Peyer's patch (tissue), 4 donors: ENCODE data around the gene RCL1.

Source experiments
- CTCF ChIP-seq, 6 experiments: fragments of 450-650 bp in 4 of 6; fragments of 200-600 bp in 2 of 6; sonication (generic) in 1 of 6; IDR thresholded peaks; one replicate each; pipeline ENCODE4 v1.5.1; 2017 to 2019; ENCODE audit warnings: antibody characterized with exemption in 6 of 6, mild to moderate bottlenecking in 3 of 6, moderate library complexity in 1 of 6
- POLR2A ChIP-seq, 2 donors: fragments of 450-650 bp; IDR thresholded peaks; one replicate each; pipeline ENCODE4 v1.5.1; 2017; ENCODE audit warnings: antibody characterized with exemption in 2 of 2, mild to moderate bottlenecking in 2 of 2, moderate library complexity in 2 of 2

- TF ChIP-seq POLR2A (IDR thresholded peaks at IDR 0.05) (no peak), CTCF (IDR thresholded peaks at IDR 0.05) (no peak)
Measured at GRCh38 chr9:4864234-4864661, 71.5 kb downstream of the RCL1 start.
